HG03097 (cell line): ENCODE results near the gene INTS15.
"Not testable (repeated sequence)": the region's sequence is repeated elsewhere in the genome, so short reads cannot be mapped to it uniquely, and the experiment has no call there.

Source experiments
- ATAC-seq: cut with Tn5 transposase; IDR thresholded peaks from one replicate; pipeline ENCODE4 v1.9.1; 2021; ENCODE audit not compliant: unreplicated experiment, low FRiP score

The INTS15 gene

GRCh38 chr7:6576867-6577368 is 12.9 kb upstream of the INTS15 start:
- not testable (repeated sequence) for ATAC-seq

GRCh38 chr7:6577369-6578113 is 12.3 kb upstream of the INTS15 start, which contains the start of gene ZDHHC4:
Gene ZDHHC4, plus strand, starts transcription at chr7:6577454. Its CDS starts 3,108 bp downstream, at chr7:6580562.
- ATAC-seq = peak; percentile 93

GRCh38 chr7:6578114-6579084 is 11.4 kb upstream of the INTS15 start:
- no peak for ATAC-seq

- no peak for ATAC-seq
Measured at GRCh38 chr7:6579446-6579845, 10.4 kb upstream of the INTS15 start.

- not testable (repeated sequence) for ATAC-seq
Measured at GRCh38 chr7:6585746-6586432, 3.9 kb upstream of the INTS15 start.

GRCh38 chr7:6588566-6588965 is 1.3 kb upstream of the INTS15 start:
- ATAC-seq = no peak

- ATAC-seq = no peak
Measured at GRCh38 chr7:6589151-6589828, 531 bp upstream of the INTS15 start.

- ATAC-seq = peak; percentile 10
Measured at GRCh38 chr7:6590645-6591110, 857 bp downstream of the INTS15 start.

GRCh38 chr7:6600093-6600492 is 10.3 kb downstream of the INTS15 start:
- ATAC-seq = no peak

- no peak for ATAC-seq
Measured at GRCh38 chr7:6604458-6604857, 14.6 kb downstream of the INTS15 start.

- no peak for ATAC-seq
Measured at GRCh38 chr7:6606866-6607583, 17.2 kb downstream of the INTS15 start.

- ATAC-seq = no peak
Measured at GRCh38 chr7:6607651-6608051, 17.8 kb downstream of the INTS15 start.

GRCh38 chr7:6608081-6608480 is 18.3 kb downstream of the INTS15 start:
- no peak for ATAC-seq

GRCh38 chr7:6608794-6609193 is 19.0 kb downstream of the INTS15 start:
- ATAC-seq = no peak

GRCh38 chr7:6612819-6613218 is 23.0 kb downstream of the INTS15 start:
- no peak for ATAC-seq

- no peak for ATAC-seq
Measured at GRCh38 chr7:6613706-6614105, 23.9 kb downstream of the INTS15 start.

- ATAC-seq = no peak
Measured at GRCh38 chr7:6614953-6615722, 25.3 kb downstream of the INTS15 start, which contains the start of gene ZNF853. Gene ZNF853, plus strand, starts transcription at chr7:6615610. Its CDS starts 565 bp downstream, at chr7:6616175.

- ATAC-seq = no peak
Measured at GRCh38 chr7:6615723-6616555, 26.1 kb downstream of the INTS15 start.
